ENCODE results near the gene KRT6B.
"Not testable (repeated sequence)": the region's sequence is repeated elsewhere in the genome, so short reads cannot be mapped to it uniquely, and the experiment has no call there.

KRT6B gene

GRCh38 chr12:52435659-52435999, 16.3 kb downstream of the KRT6B start:
- DNase-seq, result no peak

GRCh38 chr12:52434760-52435530, 17.0 kb downstream of the KRT6B start:
- DNase-seq, result no peak

GRCh38 chr12:52434081-52434733, 17.7 kb downstream of the KRT6B start, which contains the start of gene KRT75:
KRT75 (minus strand) TSS chr12:52434371; CDS start chr12:52434304, 67 bp downstream.
- DNase-seq, result no peak

DNA sequence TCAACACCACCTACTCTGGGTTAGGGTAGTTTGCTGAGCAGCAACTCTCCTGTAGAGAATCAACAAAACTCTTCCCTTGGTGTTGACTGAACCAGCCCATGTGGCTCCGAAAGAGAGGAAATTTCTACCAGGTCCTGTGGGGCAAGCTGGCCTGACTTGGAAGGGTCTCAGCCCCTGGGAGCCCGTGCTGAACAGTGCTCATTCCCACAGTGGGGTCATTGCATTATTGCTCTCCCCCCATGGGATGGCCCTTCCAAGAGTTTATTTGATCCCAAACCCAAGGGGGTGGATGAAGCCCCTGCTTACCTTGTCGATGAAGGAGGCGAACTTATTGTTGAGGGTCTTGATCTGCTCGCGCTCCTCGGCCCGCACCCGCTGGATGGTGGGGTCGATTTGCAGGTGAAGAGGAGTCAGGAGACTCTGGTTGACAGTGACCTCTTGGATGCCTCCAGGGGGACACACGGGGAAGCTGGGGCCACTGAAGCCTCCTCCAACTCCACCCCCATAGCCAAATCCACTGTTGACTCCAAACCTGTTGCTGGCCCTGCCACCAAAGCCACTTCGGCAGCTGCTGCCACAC, 18.4 kb downstream of the KRT6B start:
- DNase-seq, result no peak

DNA sequence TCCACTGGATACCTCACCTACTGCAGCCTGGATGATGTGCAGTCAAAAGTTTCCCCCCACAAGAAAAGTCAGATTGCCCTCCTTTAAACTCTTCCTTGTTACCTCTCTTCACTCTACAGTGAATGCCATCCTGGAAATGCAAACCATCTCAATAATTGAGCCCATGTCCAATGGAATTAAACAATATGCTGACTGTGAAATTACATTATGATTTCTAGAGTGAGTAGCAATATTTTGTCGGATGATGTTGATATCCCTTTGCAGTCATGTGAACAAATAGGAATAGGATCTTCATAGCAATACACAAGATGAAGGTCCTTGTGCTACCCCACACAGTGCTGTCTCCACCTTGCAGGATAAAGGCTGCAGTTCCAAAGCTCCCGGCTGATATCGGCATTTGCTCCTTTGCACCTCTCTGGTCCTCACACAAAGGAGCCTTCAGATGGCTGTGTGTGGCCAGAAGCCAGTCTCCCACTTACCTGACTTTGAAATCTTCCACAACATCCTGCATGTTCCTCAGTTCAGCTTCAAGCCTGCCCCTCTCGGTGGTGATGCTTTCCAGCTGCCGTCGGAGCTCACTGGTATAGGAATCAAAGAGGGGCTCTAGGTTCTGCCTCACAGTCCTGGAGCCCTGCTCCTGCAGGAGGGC, 19.3 kb downstream of the KRT6B start:
- DNase-seq, result no peak

- no peak for DNase-seq
These were observed 23.8 kb downstream of the KRT6B start for GRCh38 chr12:52428121-52428520.

DNA sequence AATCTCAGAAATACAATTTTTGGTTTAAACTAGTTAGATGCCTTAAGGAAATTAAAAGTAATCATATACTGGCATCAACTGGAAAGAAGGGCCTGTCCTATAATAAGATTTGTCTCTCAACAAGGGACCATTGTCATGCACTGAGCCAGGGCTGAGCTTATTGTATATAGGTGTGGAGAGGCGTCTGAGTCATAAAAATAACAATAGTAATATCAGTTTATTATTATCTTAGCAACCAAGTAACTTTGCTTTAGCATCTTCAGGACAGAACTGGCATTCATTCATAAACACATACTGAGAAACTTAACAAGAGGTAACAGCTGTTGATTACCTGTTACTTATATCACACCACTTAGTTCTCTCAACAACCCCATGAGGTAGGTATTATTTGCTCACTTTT, 24.9 kb downstream of the KRT6B start:
- DNase-seq, result no peak

- no peak for DNase-seq
These were observed 25.9 kb downstream of the KRT6B start for GRCh38 chr12:52426034-52426433.

- no peak for DNase-seq
These were observed 26.5 kb downstream of the KRT6B start for GRCh38 chr12:52425466-52425865.

- DNase-seq, result no peak
These were observed 28.1 kb downstream of the KRT6B start for GRCh38 chr12:52423661-52424500.

GRCh38 chr12:52423035-52423434, 28.9 kb downstream of the KRT6B start:
- DNase-seq, result no peak

DNA sequence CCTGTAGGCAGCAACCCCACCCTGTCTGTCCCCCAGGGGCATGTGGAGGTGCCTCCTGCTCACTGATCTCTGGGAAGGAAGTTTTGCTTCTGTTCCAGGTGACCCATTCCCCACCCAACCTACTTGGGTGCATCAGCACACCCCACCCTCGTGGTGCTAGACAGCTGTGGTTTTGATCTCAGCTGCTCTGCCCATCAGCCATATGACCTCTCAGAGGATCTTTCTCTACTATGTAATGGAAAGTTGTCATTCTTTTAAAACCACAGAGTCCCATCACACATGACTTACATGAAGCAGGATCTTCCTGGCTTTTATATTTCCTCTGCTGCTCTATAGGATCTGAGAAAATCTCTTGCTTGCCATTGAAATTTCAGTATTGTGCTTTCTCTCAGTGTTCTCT, 32.3 kb downstream of the KRT6B start:
- no peak for DNase-seq

GRCh38 chr12:52418576-52419110, 33.3 kb downstream of the KRT6B start:
- DNase-seq, result no peak

DNA sequence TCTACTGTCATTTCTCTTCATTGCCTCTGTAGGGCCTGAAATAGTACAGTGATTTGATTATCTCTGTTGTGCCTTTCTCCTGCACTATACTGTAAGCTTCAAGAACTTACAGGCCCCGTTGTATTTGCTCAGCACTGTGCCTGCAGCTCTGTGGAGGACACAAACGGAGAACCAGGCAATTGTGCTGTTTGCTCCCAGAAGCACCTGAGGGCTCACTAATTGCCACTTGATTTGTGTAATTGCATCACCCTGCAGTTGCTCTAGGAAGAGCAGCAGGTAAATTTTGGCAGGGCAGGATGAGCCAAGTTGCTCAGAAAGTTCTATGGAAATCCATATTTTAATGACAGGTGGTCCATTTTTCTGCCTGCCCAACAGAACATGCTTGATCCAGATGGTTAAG, 34.2 kb downstream of the KRT6B start:
- DNase-seq, result no peak

- DNase-seq, result no peak
These were observed 35.2 kb downstream of the KRT6B start for GRCh38 chr12:52416795-52417194.

DNA sequence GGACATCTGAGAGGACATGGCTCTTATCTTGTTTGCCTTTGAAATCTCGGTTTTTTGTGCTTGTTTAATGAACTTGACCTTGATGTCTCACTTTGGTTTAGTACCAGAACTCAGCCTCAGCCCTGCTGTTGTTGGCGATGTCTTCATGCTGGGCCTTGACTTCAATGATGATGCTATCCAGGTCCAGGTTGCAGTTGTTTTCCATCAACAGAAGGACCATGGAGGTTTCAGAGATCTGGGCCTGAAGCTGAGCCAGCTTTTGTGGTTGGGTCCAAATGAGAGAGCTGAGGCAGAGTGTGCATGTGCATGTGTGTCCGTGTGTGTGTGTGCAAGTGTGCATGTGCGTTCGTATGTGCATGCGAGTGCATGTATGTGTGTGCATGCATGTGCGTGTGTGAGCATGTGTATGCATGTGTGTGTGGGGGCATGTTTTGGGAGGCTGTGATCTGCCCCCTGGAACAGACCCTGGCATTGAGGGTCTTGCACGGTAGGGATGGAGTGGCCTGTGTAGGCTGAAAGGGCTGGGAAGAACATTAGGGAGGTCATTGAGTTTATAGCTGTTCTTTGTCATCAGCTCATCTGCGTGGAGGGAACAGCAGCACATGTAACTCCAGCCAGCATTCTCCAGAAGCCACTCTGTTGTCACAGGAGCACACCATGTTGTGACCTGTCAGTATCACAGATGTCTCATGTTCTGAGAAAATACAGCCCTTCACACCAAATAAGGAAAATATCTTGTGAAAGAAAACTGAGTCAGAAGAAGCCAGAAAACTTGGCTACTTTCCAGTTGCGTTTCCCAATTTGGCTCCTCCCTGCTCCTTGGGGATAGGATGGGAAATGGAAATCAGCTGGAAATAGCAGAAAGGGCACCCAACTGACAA, 35.8 kb downstream of the KRT6B start:
- DNase-seq, result no peak

DNA sequence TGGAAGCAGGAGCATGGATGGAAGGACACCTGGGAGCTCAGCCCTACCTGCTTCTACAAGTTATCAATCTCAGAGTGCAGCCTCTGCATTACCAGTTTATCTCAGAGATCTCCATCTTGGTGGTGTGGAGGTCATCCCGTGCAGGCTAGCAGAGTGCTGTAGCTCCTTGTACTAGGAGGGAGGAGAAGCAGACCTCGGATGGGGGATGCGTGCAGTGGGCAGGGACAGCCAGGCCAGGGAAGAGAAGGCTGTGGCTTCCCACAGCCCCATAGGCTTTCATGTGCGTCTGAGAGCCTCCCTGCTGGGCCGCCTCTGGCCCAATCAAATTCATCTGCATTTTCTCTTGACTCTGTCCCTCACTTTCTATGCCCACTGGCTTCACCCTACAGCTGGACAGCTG, 37.0 kb downstream of the KRT6B start:
- no peak for DNase-seq

DNA sequence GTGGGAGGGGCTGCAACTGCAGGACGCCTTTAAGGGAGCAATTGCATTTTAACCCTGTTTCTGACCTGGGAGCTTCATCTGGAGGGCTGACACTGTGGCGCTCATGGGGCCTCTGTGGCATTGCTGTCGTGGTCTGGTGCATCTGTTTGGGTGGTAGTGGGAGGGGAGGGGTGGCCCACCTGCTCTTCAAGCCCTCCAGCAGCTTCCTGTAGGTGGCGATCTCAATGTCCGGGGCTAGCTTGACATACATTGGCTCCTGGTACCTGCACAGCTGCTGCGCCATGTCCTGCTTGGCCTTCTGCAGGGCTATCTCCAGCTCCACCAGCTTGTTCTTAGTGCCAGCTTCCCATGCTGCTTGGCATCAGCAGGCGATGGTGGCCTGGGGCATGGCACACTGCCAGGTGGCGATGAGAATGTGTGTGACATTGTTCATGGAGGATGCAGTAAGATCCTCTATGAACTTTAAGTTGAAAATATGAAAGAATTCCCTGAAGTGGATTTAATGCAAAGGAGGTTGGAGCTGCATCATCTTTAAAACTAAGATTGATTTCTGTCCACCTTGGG, 38.1 kb downstream of the KRT6B start:
- no peak for DNase-seq

- DNase-seq, result no peak
These were observed 38.7 kb downstream of the KRT6B start for GRCh38 chr12:52413202-52413601.

DNA sequence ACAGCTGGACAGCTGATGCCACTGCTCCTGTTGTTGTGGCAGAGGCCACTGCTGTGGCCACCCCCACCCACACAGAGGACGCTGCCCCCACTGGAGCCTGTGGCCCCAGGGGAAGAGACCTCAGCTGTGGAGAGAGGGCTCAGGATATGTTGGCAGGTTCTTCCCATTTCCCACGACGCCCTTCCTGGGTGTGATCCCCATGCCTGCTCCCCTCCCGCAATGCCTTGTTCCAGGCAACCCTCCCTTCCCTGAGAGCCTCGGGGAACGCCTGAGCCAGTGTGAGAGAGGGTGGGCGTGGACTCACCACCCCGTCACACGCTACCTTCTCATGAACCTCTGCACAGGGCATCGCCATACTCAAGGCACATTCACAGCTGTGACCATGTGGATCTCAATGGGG, 40.1 kb downstream of the KRT6B start:
- no peak for DNase-seq

DNA sequence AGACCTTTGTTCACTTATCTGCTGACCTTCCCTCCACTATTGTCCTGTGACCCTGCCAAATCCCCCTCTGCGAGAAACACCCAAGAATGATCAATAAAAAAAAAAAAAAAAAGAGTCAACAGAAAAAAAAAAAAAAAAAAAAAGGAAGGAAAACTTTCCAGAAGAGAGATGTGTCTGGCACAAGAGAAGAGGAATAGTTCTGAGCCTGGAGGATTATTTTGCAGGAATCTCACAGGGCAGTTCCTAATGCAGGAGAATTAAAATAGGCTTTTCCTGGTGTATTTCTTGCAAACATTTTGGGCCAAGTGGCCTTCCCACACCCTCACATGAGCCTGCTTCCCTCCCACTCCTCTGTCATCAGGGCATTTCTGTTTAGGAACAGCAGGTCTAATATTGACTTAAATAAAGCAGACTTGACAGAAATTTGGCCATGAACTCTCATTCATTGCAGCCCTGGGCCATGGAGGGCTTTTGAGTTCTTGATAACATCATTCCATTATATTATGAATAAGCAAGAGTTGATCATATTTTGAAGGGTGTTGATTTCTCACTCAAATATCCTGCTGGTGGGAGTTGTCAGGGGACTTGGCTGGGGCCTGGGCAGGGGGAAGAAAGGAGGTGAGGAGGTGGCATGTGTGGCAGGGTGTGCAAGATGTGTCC, 41.2 kb downstream of the KRT6B start:
- not testable (repeated sequence) for DNase-seq
